ENCODE data around the gene FANCG. TPM values are rescaled to one million over a fixed set of nuclear protein-coding genes. Genes with fewer than 3 reads are reported as not detected.

The FANCG gene
- total RNA-seq, 1 donor, result 10.9 TPM

- no peak for TF ChIP-seq CTCF (IDR thresholded peaks at IDR 0.05; ENCODE audit: extremely low read depth, low read depth, low read length)
- Histone ChIP-seq H3K9me3 (ENCODE audit: low read depth, low read length) (no peaks in the 10 kb centered on the region), H3K4me2 (ENCODE audit: insufficient read depth, low read length) (peak overlapping the region; percentile 73), H3K79me2 (ENCODE audit: insufficient read depth, low read length) (no peaks in the 10 kb centered on the region), H2AFZ (ENCODE audit: low read length) (peak overlapping the region; percentile 75), H4K20me1 (ENCODE audit: insufficient read depth, low read length) (no peaks in the 10 kb centered on the region), H3K27me3 (ENCODE audit: insufficient read depth, low read length) (no peaks in the 10 kb centered on the region), H3K4me3 (ENCODE audit: insufficient read depth, low read length) (peak overlapping the region; percentile 58), H3K4me1 (ENCODE audit: insufficient read depth, low read length) (peaks cover 4% of the 10 kb centered on the region), H3K27ac (ENCODE audit: low read depth, low read length) (peak overlapping the region; percentile 32), H3K36me3 (ENCODE audit: insufficient read depth, low read length) (peaks cover 9% of the 10 kb centered on the region)
- peak; percentile 82 for DNase-seq (ENCODE audit: insufficient read length, low spot score, missing footprints)
These were observed 43.7 kb downstream of the FANCG start for GRCh38 chr9:35035851-35036701.

GRCh38 chr9:35033101-35033500 is 46.6 kb downstream of the FANCG start:
- no peaks in the 10 kb centered on the region for H3K79me2 ChIP-seq (ENCODE audit: insufficient read depth, low read length)
- no peak for DNase-seq (ENCODE audit: insufficient read length, low spot score, missing footprints)
- peaks cover 4% of the 10 kb centered on the region for H3K4me1 ChIP-seq (ENCODE audit: insufficient read depth, low read length)
- H3K27ac ChIP-seq (ENCODE audit: low read depth, low read length), result no peak overlapping the region
- H2AFZ ChIP-seq (ENCODE audit: low read length), result no peak overlapping the region
- no peak overlapping the region for H3K4me3 ChIP-seq (ENCODE audit: insufficient read depth, low read length)
- TF ChIP-seq CTCF (IDR thresholded peaks at IDR 0.05; ENCODE audit: extremely low read depth, low read depth, low read length), result no peak
- peaks cover 5% of the 10 kb centered on the region for H3K36me3 ChIP-seq (ENCODE audit: insufficient read depth, low read length)
- no peaks in the 10 kb centered on the region for H3K27me3 ChIP-seq (ENCODE audit: insufficient read depth, low read length)
- H3K9me3 ChIP-seq (ENCODE audit: low read depth, low read length), result no peaks in the 10 kb centered on the region
- H4K20me1 ChIP-seq (ENCODE audit: insufficient read depth, low read length), result no peaks in the 10 kb centered on the region
- no peak overlapping the region for H3K4me2 ChIP-seq (ENCODE audit: insufficient read depth, low read length)

GRCh38 chr9:35029852-35030251 is 49.9 kb downstream of the FANCG start:
- no peak overlapping the region for H3K27ac ChIP-seq (ENCODE audit: low read depth, low read length)
- TF ChIP-seq CTCF (IDR thresholded peaks at IDR 0.05; ENCODE audit: extremely low read depth, low read depth, low read length), result no peak
- H3K9me3 ChIP-seq (ENCODE audit: low read depth, low read length), result no peaks in the 10 kb centered on the region
- no peak overlapping the region for H2AFZ ChIP-seq (ENCODE audit: low read length)
- H3K4me1 ChIP-seq (ENCODE audit: insufficient read depth, low read length), result peaks cover 16% of the 10 kb centered on the region
- H3K36me3 ChIP-seq (ENCODE audit: insufficient read depth, low read length), result peaks cover 3% of the 10 kb centered on the region
- no peaks in the 10 kb centered on the region for H3K27me3 ChIP-seq (ENCODE audit: insufficient read depth, low read length)
- H3K4me2 ChIP-seq (ENCODE audit: insufficient read depth, low read length), result no peak overlapping the region
- H4K20me1 ChIP-seq (ENCODE audit: insufficient read depth, low read length), result no peaks in the 10 kb centered on the region
- H3K4me3 ChIP-seq (ENCODE audit: insufficient read depth, low read length), result no peak overlapping the region
- no peaks in the 10 kb centered on the region for H3K79me2 ChIP-seq (ENCODE audit: insufficient read depth, low read length)
- DNase-seq (ENCODE audit: insufficient read length, low spot score, missing footprints), result no peak

GRCh38 chr9:35029241-35029640 is 50.5 kb downstream of the FANCG start:
- no peak overlapping the region for H2AFZ ChIP-seq (ENCODE audit: low read length)
- H3K36me3 ChIP-seq (ENCODE audit: insufficient read depth, low read length), result peaks cover 3% of the 10 kb centered on the region
- DNase-seq (ENCODE audit: insufficient read length, low spot score, missing footprints), result no peak
- H4K20me1 ChIP-seq (ENCODE audit: insufficient read depth, low read length), result no peaks in the 10 kb centered on the region
- H3K79me2 ChIP-seq (ENCODE audit: insufficient read depth, low read length), result no peaks in the 10 kb centered on the region
- no peak overlapping the region for H3K4me2 ChIP-seq (ENCODE audit: insufficient read depth, low read length)
- H3K9me3 ChIP-seq (ENCODE audit: low read depth, low read length), result no peaks in the 10 kb centered on the region
- no peak for TF ChIP-seq CTCF (IDR thresholded peaks at IDR 0.05; ENCODE audit: extremely low read depth, low read depth, low read length)
- H3K27me3 ChIP-seq (ENCODE audit: insufficient read depth, low read length), result no peaks in the 10 kb centered on the region
- no peak overlapping the region for H3K27ac ChIP-seq (ENCODE audit: low read depth, low read length)
- H3K4me3 ChIP-seq (ENCODE audit: insufficient read depth, low read length), result no peak overlapping the region
- peaks cover 16% of the 10 kb centered on the region for H3K4me1 ChIP-seq (ENCODE audit: insufficient read depth, low read length)
